Renal pelvis (tissue), 4 donors: ENCODE measurements around the gene DDHD1. TPM values are rescaled to one million over a fixed set of nuclear protein-coding genes. Genes with fewer than 3 reads are reported as not detected.
"Not testable (repeated sequence)": the region's sequence is repeated elsewhere in the genome, so short reads cannot be mapped to it uniquely, and the experiment has no call there.

Experiments used
- DNase-seq: peaks from one replicate; pipeline ENCODE4 v3.0.0-alpha.2; 2013
- polyA plus RNA-seq, 3 donors: library from polyadenylated mRNA; unstranded; fragments of 120-200 nt; gene quantifications; one replicate each; pipeline ENCODE4 v1.2.1, GENCODE V29; 2013; ENCODE audit not compliant: insufficient read length in 3 of 3

DDHD1 gene
- polyA plus RNA-seq, 3 donors: 7.5 to 15.0 (median 14.7) TPM

- no peak for DNase-seq
Measured at GRCh38 chr14:53109105-53110041, 43.8 kb downstream of the DDHD1 start.

- DNase-seq: no peak
Measured at GRCh38 chr14:53108292-53109104, 44.6 kb downstream of the DDHD1 start.

- DNase-seq: no peak
Measured at GRCh38 chr14:53106768-53107167, 46.4 kb downstream of the DDHD1 start.

GRCh38 chr14:53103636-53104340 lies 49.3 kb downstream of the DDHD1 start:
- DNase-seq: no peak

GRCh38 chr14:53093206-53093605 lies 59.9 kb downstream of the DDHD1 start:
- no peak for DNase-seq

- DNase-seq: no peak
Measured at GRCh38 chr14:53090853-53091252, 62.3 kb downstream of the DDHD1 start.

GRCh38 chr14:53084954-53085353 lies 68.2 kb downstream of the DDHD1 start:
- DNase-seq: not testable (repeated sequence)

GRCh38 chr14:53064475-53064874 lies 88.6 kb downstream of the DDHD1 start:
- DNase-seq: no peak

GRCh38 chr14:53062856-53063255 lies 90.3 kb downstream of the DDHD1 start:
- no peak for DNase-seq

GRCh38 chr14:53060046-53060445 lies 93.1 kb downstream of the DDHD1 start:
- DNase-seq: no peak

GRCh38 chr14:53055003-53055402 lies 98.1 kb downstream of the DDHD1 start:
- peak; percentile 44 for DNase-seq

GRCh38 chr14:53054457-53054856 lies 98.7 kb downstream of the DDHD1 start:
- DNase-seq: no peak

GRCh38 chr14:53048631-53049030 lies 104.5 kb downstream of the DDHD1 start:
- no peak for DNase-seq

GRCh38 chr14:53047307-53048069 lies 105.6 kb downstream of the DDHD1 start:
- DNase-seq: peak; percentile 67

- no peak for DNase-seq
Measured at GRCh38 chr14:53044486-53044885, 108.6 kb downstream of the DDHD1 start.

GRCh38 chr14:53043027-53043581 lies 110.0 kb downstream of the DDHD1 start:
- DNase-seq: no peak

GRCh38 chr14:53042480-53042879 lies 110.6 kb downstream of the DDHD1 start:
- DNase-seq: no peak

- DNase-seq: no peak
Measured at GRCh38 chr14:53041067-53041466, 112.1 kb downstream of the DDHD1 start.

GRCh38 chr14:53038629-53039028 lies 114.5 kb downstream of the DDHD1 start:
- no peak for DNase-seq

GRCh38 chr14:53037016-53037415 lies 116.1 kb downstream of the DDHD1 start:
- no peak for DNase-seq
